OCI-LY3 (cell line): ENCODE data around the gene POLE3.

ENCODE experiments used
- EZH2phosphoT487 ChIP-seq: fragments of 200-600 bp; shearing (Covaris generic); IDR thresholded peaks from 2 replicates; pipeline ENCODE4 v1.6.1; 2018; ENCODE audit warnings: antibody characterized with exemption, mixed run types, low read depth
- TF ChIP-seq, protein P1 (sequence below): fragments of 200-600, 300-600 bp; sonication (generic); IDR thresholded peaks from 2 replicates; pipeline ENCODE4 v1.5.1; 2014; ENCODE audit warnings: antibody characterized with exemption, low read length, low read depth

- TF ChIP-seq, protein P1, sequence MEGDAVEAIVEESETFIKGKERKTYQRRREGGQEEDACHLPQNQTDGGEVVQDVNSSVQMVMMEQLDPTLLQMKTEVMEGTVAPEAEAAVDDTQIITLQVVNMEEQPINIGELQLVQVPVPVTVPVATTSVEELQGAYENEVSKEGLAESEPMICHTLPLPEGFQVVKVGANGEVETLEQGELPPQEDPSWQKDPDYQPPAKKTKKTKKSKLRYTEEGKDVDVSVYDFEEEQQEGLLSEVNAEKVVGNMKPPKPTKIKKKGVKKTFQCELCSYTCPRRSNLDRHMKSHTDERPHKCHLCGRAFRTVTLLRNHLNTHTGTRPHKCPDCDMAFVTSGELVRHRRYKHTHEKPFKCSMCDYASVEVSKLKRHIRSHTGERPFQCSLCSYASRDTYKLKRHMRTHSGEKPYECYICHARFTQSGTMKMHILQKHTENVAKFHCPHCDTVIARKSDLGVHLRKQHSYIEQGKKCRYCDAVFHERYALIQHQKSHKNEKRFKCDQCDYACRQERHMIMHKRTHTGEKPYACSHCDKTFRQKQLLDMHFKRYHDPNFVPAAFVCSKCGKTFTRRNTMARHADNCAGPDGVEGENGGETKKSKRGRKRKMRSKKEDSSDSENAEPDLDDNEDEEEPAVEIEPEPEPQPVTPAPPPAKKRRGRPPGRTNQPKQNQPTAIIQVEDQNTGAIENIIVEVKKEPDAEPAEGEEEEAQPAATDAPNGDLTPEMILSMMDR, result no peak
- no peak for TF ChIP-seq EZH2phosphoT487
Observed at GRCh38 chr9:113409481-113409880, 994 bp downstream of the POLE3 start.
